ENCODE data around the gene NOP9. TPM values are rescaled to one million over a fixed set of nuclear protein-coding genes. Genes with fewer than 3 reads are reported as not detected.

The NOP9 gene
- total RNA-seq, 4 donors from 2014 or later, result 16.6 to 29.2 (median 21.6) TPM

DNA sequence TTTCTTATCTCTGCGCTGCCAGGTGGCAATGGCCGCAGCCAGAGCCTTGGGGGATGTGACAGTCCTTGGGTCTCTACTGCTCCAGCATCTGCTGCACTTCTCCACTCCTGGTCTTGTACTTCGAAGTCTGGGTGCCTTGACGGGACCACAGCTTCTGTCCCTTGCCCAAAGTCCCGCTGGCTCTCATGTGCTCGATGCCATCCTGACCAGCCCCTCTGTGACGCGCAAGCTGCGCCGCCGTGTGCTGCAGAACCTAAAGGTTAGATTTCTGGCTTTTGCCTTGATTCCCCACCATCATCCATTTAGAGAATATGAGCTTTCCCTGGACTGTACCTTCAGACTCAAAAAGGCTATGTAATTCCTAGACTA is 4.4 kb downstream of the NOP9 start:
- Histone ChIP-seq H3K4me1 (peaks cover 14 to 38% (median 27%) of the 10 kb centered on the region in 4 donors), H3K27ac (replicated peaks in 1 of 4) (no peak overlapping the region), H3K36me3 (peaks cover 54 to 69% (median 65%) of the 10 kb centered on the region in 4 donors), H3K9me3 (no peaks in the 10 kb centered on the region), H3K27me3 (no peaks in the 10 kb centered on the region), H3K4me3 (no peak overlapping the region)
- intact Hi-C loops (cut with DNase I), result no loop called here
- no peak for DNase-seq (ENCODE audit: extremely low spot score)
- TF ChIP-seq POLR2A (IDR thresholded peaks at IDR 0.05; ENCODE audit: low read depth) (no peak), POLR2AphosphoS5 (IDR thresholded peaks at IDR 0.05) (no peak), EP300 (IDR thresholded peaks at IDR 0.05) (no peak), CTCF (IDR thresholded peaks at IDR 0.05) (no peak)
- 94% methylated on average over 11 of the region's 11 CpGs for WGBS

DNA sequence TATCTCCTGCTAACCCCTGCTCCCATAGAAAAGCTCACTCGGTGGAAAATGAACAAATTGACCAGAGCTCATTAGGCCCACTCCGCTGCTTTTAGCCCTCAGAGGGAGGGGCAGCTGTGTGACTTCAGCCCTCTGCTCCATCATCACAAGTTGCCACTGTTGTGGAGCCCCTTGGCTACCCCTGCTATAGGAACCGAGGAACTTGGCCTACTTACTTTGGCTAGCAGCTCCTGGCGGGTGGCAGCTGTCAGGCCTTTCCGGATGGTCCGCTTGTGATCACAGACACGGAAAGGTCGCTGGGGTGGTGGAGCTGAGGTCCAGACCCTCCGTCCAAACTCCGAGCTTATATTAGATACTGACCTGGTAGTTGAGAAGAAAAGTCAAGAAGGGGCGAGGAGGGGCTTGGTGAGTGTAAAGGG is 7.5 kb downstream of the NOP9 start:
- intact Hi-C loops (cut with DNase I), result no loop called here
- peaks cover 46 to 57% (median 55%) of the 10 kb centered on the region in 4 donors for H3K36me3 ChIP-seq
- H3K4me3 ChIP-seq, result no peak overlapping the region
- no peaks in the 10 kb centered on the region for H3K27me3 ChIP-seq
- H3K9me3 ChIP-seq, result no peaks in the 10 kb centered on the region
- H3K27ac ChIP-seq (replicated peaks in 1 of 4), result no peak overlapping the region
- 85% methylated on average over 11 of the region's 11 CpGs for WGBS
- no peak for TF ChIP-seq EP300 (IDR thresholded peaks at IDR 0.05)
- no peak for TF ChIP-seq CTCF (IDR thresholded peaks at IDR 0.05)
- no peak for TF ChIP-seq POLR2AphosphoS5 (IDR thresholded peaks at IDR 0.05)
- no peak for TF ChIP-seq POLR2A (IDR thresholded peaks at IDR 0.05; ENCODE audit: low read depth)
- no peak for DNase-seq (ENCODE audit: extremely low spot score)
- H3K4me1 ChIP-seq, result peaks cover 23 to 44% (median 36%) of the 10 kb centered on the region in 4 donors

DNA sequence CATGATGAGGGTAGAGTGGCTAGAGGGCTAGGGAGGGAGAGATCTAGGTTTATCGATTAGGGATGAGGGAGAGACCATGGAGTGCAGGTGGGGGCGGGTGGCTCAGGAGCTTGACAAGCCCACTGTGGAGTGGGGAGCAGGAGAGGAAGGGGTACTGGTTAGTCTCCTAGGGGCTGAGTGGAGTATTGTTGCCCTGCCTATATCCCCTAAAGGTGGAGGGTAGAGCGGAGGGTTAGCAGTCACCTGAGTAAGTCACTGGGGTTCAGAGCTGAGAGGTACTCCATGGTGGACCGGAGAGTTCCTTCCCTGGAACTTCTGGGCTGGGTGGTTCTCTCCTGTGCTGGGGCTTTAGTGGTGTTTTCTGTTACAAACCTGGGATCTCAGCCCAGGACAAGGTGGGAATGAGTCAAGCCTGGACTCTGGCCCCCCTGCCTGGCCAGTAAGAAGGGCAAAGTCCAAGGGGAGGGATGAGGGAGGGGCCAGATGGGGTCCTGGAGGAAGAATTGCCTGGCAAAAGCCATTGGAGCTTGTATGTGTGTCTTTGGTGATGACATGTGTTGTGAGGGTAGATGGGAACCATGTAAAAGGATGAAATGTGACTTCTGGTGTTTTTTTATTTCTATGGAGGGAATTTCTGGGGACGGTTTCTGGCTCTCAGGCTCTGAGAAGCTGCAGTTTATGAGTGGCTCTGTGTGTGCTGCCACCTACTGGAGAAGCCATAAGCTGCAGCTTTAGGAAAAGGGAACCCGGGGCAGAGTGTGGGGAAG is 8.1 kb downstream of the NOP9 start, which contains the start of gene CIDEB:
Gene CIDEB, minus strand, starts transcription at position 403 of the 767 bp plus-strand sequence. Its CDS starts 119 bp downstream, at position 284.
- WGBS, result 58% methylated on average over 6 of the region's 6 CpGs
- Histone ChIP-seq H3K36me3 (peaks cover 40 to 51% (median 49%) of the 10 kb centered on the region in 4 donors), H3K27ac (replicated peaks in 1 of 4) (peak within 1 kb of the TSS in 1 of 4 donors; percentile 8), H3K9me3 (no peaks in the 10 kb centered on the region), H3K27me3 (no peaks in the 10 kb centered on the region), H3K4me3 (no peak within 1 kb of the TSS), H3K4me1 (peaks cover 23 to 48% (median 40%) of the 10 kb centered on the region in 4 donors)
- TF ChIP-seq CTCF (IDR thresholded peaks at IDR 0.05) (peak; percentile 78 to 97 (median 79)), POLR2A (IDR thresholded peaks at IDR 0.05; ENCODE audit: low read depth) (no peak), POLR2AphosphoS5 (IDR thresholded peaks at IDR 0.05) (peak in 1 of 2 donors; percentile 7), EP300 (IDR thresholded peaks at IDR 0.05) (no peak)
- no peak for DNase-seq (ENCODE audit: extremely low spot score)
- intact Hi-C loops (cut with DNase I), result no loop called here

- intact Hi-C loops (cut with DNase I), result no loop called here
- no peak for DNase-seq (ENCODE audit: extremely low spot score)
These were observed 8.9 kb downstream of the NOP9 start for GRCh38 chr14:24308342-24309124.

More at GRCh38 chr14:24308342-24309124, 8.9 kb downstream of the NOP9 start:
- Histone ChIP-seq H3K9me3 (no peaks in the 10 kb centered on the region), H3K4me3 (no peak overlapping the region), H3K36me3 (peaks cover 35 to 44% (median 41%) of the 10 kb centered on the region in 4 donors), H3K27ac (replicated peaks in 1 of 4) (no peak overlapping the region), H3K27me3 (no peaks in the 10 kb centered on the region), H3K4me1 (peaks cover 26 to 54% (median 43%) of the 10 kb centered on the region in 4 donors)
- 88% methylated on average over 7 of the region's 7 CpGs for WGBS
- no peak for TF ChIP-seq EP300 (IDR thresholded peaks at IDR 0.05)
- no peak for TF ChIP-seq POLR2AphosphoS5 (IDR thresholded peaks at IDR 0.05)
- TF ChIP-seq CTCF (IDR thresholded peaks at IDR 0.05), result peak in 1 of 3 experiments; percentile 10

Measured in esophagus muscularis mucosa (tissue), 4 donors.